CD4-positive, alpha-beta T cell treated with Interleukin-17A for 1 hour (primary cell): Measurements from ENCODE around the gene MRPL2.
A peak's percentile ranks its signal among the peaks of the same experiment; 100 is the strongest.
"Not testable (repeated sequence)": the region's sequence is repeated elsewhere in the genome, so short reads cannot be mapped to it uniquely, and the experiment has no call there.

Experiments used
- DNase-seq: peaks from one replicate; pipeline ENCODE4 v3.0.0-alpha.2; 2020

Gene MRPL2

DNA sequence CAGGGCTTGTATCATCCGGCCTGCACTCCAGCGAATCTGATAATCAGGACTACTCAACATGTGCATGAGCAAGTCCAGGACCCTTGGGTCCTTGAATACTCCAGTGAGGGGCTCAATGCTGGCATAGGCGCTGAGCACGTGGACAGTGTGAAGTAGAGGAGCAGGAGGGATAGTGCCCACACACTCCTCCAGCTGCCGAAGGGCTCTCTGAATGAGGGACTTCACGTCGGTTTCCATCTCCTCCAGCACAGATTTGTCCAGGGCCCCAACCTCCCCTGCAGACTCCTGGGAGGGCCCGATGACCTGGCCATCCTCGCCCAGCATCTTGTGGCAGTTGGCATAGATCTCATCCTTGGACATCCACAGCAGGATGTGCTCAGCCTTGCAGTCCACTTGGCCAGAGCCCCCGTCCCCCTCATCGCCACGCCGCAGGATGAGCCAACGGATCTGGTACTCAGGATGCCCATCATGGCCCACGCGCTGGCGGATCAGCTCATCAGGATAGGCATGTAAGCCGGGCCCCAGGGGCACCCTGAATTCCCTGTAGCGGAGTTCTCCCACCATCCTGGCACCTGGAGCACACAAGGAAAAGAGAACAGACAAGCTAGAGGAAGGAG is 6.9 kb downstream of the MRPL2 start:
- DNase-seq = no peak

DNA sequence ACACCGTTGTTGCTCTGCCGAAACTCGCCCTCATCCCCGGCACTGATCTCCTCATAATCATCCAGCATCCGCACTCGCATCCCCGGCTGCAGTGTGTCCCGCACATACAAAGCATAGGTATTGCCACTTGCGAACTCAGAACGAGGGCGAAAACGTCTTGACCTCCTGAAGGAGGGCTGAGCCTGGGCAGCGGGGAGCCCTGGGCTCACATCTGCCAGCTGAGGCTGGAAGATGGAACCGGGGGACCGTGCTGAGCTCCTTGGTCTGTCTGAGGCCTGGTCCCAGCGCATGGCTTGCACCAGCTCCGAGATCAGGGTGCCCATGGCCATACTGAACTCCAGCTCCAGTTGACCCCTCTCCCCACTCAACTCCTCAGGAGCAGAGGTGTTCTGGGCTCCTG is 8.3 kb downstream of the MRPL2 start:
- no peak for DNase-seq

DNA sequence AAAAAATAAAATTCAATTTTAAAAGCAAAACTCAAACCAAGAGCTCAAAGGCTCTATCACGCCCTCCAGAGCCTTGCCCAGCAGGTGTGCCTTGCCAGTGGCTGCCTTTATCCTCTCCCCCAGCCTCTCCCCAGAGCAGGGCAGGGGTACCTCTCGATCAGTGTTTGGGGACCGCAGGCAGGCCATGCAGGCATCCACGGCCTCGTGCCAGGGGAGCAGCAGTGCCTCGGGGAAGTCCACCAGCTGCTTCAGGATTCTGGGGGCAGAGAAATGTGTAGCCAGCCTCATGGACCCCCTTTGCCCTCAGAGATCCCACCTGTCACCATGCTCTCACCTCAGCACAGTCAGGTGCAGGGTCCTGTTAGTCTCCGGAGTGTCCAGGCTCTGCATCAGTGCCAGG is 11.2 kb downstream of the MRPL2 start:
- no peak for DNase-seq

DNA sequence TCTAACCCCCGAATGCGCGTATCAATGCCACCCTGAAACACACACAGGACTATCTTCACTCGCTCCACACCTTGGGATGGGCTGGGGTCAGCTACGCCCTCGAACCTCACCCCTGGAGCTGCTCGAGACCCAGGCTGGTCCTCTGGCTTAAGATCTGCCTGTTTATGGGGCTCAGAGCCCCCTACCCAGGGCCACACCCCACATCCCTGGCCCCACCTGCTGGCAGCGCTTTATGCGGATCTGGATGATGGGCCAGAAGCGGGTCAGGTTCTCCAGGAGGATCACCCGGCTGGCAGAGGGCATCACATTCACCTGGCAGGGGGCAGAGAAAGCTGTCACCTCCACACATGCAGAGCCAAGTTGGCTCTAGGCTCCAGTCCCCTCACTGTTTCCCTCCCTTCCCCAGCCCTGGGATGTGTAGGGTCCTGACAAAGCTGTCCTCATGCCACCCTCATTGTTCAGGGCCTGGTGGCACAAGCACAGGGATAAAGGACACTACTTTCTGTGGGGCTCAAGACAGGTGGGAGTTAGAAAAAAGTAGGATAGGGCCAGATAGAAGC is 13.8 kb downstream of the MRPL2 start:
- DNase-seq = no peak

DNA sequence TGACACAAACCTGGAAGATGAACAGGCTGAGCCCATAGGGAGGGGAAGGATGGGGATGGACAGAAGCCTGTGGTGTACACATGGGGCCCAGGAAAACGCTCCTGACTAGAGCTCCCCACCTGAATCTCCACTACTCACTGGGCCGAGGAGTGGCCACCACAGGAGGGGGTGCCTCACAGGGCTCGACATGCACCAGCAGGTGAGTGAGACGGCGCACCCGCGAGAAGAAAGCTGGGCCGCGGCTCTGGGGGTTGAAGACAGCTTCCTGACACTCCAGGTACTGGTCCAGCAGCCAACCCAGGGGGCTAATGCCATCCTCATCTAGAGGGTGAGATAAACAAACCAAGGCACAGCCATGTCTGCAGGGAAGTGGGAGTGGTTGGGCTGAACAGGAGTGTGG is 15.9 kb downstream of the MRPL2 start:
- no peak for DNase-seq

DNA sequence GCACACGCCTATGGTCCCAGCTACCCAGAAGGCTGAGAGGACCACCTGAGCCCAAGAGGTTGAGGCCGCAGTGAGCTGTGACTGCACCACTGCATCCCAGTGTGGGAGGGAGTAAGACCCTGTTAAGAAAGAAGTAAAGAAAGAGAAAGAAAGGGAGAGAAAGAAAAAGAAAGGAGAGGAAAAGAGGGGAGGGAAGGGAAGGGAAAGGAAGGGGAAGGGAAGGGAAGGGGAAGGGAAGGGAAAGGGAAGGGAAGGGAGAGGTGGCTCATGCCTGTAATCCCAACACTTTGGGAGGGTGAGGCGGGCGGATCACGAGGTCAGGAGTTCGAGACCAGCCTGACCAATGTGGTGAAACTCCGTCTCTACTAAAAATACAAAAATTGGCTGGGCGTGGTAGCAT is 17.8 kb downstream of the MRPL2 start:
- not testable (repeated sequence) for DNase-seq

DNA sequence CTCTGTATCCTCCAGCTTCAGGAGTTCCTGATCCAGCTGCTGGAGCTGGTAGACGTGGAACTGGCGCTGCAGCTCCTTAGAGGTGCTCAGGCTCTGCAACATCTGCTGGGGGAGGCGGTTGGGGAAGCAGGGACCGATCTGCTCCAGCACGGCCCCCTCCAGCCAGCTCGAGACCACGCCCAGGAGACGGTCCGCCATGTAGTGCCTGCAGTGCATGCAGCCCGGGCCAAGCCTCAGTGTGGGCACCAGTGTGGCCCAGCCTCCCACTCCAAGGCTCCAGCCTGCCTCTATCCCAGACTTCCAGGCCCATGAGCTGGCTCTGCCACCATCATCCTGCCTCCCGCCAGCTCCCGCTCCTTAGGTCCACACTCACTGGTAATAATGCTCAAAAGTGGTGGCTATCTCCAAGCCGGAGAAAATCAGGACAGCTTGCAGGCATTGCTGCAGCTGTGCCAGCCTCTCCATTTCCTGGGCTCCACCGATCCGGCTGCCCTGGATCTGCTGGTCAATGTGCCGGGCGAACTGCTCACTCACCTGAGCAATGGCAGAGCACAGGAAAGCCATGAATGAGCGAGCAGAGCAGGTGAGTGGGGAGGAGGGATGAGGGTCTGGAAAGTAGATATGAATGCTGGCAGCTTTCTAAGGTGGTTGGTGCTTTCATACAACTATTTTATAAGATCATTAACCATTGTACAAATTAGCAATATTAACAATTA is 18.5 kb downstream of the MRPL2 start:
- DNase-seq = no peak

DNA sequence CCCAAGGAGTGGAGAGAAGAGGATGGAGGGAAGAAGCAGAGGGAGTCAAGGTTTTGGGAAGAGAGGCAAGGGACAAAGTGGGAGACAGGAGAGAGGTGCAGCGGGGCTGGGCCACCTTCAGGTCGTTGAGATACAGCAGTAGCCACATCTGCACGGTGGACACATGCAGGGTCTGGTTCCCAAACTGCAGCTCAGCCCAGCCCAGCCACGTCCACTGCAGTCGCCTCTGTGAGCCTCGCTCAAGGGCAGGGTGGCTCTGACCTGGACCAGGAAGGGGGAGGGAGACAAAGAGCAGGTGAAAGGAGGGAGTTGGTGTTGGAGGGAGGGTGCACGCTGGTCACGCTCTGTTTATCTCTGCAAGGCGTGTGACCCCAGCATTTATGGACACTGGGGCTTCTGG is 20.5 kb downstream of the MRPL2 start:
- DNase-seq = no peak

DNA sequence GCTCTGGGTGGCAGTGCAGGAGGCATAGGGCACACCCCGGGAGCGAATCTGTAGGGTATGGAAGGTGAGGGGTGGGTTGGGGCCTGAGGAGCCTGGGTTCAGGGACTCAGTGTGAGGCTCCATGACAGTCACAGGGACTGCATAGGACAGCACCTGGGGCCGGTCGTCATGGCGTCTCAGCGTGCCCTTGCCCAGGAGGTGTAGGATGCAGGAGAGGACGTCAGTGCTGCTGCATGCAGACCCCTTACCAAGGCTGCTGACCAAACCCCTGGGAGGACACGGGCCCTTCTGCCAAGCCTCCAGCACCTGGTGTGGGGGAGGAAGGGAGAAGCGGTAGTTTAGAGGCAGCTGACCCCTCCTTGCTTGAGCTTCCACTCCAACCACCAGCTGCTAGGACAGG is 21.5 kb downstream of the MRPL2 start:
- DNase-seq = no peak

DNA sequence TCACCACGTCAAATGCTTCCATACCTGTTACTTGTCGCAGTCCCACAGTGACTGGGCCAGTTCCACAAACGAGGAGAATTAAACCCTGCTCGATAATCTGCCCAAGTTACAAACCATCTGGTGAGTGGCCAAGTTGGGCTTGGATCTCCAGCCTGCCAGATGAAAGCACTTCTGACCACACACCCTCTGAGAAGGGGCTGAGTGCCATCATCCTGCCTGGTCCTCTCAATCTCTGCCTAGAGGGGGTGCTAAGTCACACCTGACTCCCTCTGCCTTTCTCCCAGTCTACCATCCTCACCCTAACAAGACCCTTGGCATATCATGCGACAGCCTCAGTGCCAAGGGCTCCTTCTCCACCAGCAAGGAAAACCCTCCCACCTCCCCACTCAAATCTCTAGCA is 22.0 kb downstream of the MRPL2 start:
- no peak for DNase-seq

DNA sequence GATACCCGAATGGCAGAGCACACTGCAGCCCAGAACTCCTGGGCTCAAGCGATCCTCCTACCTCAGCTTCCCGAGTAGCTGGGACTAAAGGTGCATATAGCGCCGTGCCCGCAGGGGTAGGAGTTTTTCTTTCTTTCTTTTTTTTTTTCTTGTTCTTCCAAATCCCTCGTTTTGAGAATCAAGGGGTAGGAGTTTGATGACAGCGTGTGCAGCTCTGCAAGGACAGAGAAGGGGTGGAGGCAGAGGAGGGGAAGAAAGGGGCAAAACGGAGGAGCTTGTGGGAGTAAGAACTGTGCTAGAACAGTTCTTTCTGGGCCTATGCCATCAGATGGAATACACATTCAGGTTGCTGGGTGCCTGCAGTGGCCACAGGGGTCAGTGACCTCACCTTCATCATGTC is 22.5 kb downstream of the MRPL2 start:
- DNase-seq = no peak

DNA sequence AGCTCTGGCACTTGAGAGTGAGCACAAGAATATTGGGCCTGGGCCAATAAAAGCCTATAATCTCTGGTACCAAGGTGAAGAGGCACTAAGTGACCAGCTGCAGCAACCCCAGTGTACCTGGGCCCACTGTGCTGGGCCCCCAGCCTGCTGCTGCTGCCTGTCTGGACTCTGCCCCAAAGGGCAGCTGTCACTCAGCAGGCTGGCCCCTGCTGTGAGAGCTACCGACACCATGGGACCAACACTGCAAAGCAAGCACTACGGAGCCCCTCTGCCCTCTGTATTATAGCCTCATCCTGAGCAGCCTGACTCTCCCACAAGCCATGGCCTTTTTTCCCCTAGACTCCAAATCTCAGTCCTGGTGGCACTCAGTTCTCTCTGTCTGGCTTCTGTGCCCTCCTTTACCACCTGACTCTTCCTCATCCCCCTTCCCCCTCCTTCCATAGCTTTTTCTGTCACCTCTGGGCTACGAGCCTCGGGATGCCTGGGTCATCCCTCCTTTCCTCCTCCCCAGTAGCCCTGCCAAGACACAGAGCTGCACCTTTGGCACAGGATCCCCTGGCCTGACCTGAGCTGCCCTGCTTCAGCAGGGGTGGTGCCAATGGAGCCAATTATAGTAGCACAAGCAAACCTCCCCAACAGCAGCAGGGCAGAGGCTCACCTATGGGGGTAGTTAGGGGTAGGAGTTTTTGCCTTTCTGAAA is 23.6 kb downstream of the MRPL2 start:
- DNase-seq = no peak

DNA sequence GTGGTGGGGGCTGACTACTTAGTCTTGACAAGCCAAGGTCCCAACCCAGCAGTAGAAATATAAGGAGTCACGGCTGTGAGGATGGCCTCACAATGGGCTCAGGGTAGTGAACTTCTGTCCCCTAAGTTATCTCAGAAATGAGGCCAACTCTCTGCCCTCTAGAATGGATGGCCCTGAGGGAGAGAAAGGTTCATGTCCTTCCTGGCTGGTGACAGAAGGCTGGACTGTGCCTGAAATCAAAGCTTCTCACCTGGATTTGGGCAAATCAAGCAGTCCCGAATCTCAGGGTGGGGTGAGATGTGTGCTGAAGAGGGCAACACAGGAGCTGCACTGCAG is 25.1 kb downstream of the MRPL2 start:
- no peak for DNase-seq

DNA sequence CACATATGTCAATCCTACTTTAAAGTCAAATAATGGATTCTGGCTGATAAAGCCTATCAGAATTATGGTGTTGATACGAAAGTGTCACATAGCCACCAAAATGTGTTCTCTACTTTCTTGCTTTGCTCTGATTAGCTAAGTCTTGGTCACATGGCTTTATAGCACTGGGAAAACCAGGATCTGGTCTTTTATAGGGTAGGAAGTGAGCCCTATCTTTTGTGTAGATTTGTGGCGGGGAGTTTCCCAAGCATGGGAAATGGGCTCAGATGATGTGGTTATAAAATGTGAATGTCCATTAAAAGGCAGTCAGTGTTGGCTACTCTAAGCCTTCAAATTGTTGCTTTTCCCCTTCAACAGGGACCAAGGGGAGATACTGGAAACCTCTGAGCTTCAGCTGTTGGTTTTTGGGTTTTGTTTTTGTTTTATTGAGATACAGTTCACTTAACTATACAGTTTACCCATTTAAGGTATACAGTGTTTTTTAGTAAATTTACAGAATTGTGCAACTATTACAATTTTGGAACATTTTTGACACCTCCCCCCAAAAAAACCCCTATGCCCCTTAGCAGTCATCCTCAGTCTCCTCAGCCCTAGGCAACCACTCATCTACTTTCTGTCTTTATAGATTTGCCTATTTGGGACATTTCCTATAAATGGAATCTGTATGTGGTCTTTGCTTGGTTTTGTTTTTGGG is 25.6 kb downstream of the MRPL2 start:
- no peak for DNase-seq

DNA sequence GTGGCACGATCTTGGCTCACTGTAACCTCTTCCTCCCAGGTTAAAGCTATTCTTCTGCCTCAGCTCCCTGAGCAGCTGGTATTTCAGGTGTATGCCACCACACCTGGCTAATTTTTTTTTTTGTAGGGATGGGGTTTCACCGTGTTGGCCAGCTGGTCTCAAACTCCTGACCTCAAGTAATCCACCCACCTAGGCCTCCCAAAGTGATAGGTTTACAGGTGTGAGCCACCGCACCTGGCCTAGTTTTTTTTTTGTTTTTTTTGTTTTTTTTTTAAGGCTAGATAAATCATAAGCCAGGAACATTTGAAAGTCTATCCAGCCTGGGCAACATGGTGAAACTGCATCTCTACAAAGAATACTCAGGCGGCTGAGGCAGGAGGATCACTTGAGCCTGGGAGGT is 26.9 kb downstream of the MRPL2 start:
- DNase-seq = no peak

DNA sequence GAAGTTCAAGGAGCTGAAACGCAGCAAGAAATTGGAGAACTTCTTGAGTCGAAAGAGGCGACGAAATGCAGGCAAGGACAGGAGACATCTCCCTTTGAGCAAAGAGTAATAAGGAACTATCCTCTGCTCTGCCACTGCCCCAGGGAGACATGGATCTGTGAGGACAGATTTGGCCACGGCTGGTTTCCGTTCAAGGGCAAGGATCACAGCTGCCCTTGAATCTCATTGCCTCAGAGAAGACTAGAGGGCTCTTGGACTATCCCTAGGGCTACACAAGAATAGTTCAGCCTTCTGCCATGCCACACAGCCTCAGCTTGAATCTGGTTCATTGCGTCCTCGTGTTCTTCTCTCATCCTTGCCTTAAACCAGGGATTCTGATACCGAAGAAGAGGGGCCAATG is 30.1 kb downstream of the MRPL2 start:
- DNase-seq = no peak

DNA sequence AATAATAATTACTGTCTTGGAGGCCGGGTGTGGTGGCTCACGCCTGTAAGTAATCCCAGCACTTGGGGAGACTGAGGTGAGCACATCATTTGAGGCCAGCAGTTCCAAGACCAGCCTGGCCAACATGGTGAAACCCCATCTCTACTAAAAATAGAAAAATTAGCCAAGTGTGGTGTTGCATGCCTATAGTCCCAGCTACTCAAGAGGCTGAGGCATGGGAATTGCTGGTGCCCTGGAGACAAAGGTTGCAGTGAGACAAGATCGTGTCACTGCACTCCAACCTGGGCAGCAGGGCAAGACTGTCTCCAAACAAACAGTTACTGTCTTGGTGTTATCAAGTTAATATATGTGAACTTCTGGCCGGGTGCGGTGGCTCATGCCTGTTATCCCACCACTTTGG is 32.9 kb downstream of the MRPL2 start:
- no peak for DNase-seq

DNA sequence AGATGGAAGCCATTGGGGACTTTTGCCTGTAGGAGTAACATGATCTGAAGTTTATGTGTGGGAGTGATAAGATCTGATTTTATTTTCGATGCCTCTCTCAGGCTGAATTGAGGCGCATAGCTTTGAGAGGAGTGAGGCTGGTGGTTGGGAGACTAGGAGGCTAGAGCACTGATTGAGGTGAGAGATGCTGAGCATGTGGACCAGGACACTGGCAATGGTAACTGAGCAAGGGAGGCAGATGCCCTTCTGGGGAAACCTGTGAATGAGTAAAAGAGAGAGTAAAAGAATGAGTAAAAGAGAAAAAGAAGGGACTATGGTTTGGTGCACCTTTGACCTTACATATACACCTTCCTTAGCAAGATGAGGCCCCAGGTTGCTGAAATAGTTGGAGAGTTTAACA is 34.8 kb downstream of the MRPL2 start:
- no peak for DNase-seq

DNA sequence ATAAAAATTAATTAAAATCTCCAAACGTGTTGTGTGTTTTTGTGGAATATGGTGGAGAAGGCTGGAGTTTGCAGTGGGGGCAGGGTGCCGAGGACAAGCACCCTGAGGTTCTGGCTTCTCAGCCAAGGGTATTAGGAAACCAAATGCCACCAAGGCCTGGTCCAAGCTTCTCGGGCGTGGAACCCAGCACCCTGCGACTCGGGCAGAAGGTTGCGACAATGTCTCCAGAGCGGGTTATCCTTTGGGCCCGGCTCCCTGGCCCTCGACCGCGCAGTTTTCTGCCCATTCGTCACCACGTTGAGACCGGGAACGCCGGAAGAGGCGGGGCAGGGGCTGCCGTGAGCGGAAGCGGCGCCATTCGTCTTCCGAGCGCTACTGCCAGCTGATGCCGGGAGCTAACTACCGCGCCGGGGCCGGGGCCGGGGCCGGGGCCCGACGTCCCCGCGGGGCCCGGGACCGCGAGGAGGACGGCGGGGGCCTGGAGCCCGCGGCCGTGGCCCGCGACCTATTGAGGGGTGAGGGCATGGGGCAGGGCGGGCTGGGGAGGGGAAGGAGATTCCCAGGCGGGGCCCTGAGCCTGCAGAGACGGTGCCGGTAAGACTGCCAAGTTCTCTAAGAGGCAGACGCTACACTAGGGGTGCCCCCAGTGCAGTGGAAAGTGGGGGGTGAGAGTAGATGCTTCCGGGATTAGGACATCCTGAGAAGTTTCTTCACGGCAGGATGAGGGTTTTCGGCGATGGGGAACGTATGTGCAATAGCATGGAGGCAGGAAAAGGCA is 37.8 kb downstream of the MRPL2 start, which contains the start of gene RRP36:
Gene RRP36, plus strand, starts transcription at position 354 of the 778 bp plus-strand sequence. Its CDS starts 32 bp downstream, at position 386.
- DNase-seq = peak; percentile 65

DNA sequence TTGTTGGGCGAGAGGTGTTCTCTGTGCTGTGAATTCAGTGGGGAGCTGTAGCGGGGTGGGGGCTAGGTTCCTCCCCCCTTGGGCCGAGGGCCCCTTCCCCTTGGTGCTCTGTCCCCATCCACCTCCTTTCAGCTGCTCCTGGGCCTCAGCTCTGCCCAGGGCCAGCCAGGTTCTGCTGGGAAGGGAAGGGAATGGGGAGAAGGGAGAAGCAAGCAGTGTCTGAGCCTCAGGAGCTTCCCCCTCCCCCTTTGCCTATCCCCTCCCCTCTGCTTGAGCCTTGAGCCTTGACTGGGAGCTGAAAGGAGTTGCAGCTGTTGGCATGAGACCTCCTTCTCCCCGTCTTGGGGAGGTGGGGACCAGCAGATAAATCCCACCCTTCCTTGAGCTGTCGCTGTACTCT is 38.4 kb downstream of the MRPL2 start:
- DNase-seq = no peak

DNA sequence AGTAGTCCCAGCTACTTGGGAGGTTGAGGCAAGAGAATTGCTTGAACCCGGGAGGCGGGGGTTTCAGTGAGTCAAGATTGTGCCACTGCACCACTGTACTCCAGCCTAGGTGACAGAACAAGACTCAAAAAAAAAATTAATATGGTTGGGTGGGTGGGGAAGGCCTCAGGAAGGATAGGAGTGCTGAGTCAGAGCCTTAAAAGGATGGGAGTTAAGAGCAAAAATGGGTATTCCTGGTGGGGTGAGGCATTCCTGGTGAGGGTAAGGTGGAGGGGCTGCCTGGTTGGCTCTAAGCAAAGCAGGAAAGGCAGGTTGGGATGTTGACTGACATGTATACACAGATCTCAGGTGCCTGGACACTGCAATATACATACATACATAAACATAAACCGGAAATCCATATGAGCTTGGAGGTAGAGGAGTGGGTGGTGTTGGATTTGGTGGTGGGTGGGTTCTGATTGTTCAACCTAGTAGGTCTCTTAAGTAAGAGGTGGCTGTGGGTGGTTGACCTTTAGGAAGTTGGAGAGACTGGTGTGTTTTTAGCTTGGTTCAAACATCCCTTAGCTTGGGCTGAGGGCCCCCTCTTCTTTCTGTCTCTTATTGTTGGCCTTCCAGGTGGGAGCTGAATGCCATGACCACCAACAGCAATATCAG is 39.1 kb downstream of the MRPL2 start:
- no peak for DNase-seq

DNA sequence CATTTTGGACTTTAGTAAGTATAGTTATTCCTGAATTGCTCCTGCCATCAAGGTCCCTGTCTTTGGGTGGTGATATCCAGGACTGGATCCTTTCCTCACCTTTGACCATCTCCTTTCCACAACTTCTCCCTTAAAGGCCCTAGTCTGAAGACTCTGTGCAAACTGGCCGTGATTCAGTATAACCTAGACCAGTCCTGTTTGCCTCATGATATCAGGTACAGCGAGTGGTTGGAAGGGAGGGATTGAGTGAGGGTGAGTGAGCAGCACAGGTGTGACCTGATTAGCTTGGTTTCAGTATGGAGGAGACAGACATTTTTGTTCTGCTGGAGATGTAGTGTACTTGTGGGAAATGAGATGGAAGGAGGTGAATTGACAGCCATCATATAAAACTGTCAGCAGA is 40.1 kb downstream of the MRPL2 start:
- no peak for DNase-seq
